NCI-H226 (cell line): ENCODE measurements around the gene NXN.
"Not testable (repeated sequence)": the region's sequence is repeated elsewhere in the genome, so short reads cannot be mapped to it uniquely, and the experiment has no call there.

Source experiments
- DNase-seq: peaks from one replicate; pipeline ENCODE4 v3.0.0-alpha.2; 2015

NXN gene

GRCh38 chr17:814371-814770 lies 165.2 kb downstream of the NXN start:
- DNase-seq = no peak

DNA sequence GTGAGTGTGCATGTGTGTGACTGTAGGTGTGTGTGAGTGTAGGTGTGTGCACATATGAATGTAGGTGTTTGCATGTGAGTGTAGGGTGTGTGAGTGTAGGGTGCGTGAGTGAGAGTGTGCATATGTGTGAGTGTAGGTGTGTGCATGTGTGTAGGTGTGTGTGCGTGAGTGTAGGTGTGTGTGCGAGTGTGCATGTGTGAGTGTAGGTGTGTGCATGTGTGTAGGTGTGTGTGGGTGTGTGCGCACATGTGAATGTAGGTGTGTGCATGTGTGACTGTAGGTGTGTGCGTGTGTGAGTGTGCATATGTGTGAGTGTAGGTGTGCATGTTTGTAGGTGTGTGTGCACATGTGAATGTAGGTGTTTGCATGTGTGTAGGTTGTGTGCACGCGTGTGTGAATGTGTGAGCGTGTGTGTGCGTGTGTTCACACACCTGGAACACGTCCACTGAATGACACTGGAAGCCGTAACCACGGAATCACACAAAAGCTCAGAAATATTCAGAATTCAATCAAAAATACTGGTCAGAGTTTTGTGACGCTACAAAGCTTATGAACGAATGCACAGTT lies 166.9 kb downstream of the NXN start:
- no peak for DNase-seq

DNA sequence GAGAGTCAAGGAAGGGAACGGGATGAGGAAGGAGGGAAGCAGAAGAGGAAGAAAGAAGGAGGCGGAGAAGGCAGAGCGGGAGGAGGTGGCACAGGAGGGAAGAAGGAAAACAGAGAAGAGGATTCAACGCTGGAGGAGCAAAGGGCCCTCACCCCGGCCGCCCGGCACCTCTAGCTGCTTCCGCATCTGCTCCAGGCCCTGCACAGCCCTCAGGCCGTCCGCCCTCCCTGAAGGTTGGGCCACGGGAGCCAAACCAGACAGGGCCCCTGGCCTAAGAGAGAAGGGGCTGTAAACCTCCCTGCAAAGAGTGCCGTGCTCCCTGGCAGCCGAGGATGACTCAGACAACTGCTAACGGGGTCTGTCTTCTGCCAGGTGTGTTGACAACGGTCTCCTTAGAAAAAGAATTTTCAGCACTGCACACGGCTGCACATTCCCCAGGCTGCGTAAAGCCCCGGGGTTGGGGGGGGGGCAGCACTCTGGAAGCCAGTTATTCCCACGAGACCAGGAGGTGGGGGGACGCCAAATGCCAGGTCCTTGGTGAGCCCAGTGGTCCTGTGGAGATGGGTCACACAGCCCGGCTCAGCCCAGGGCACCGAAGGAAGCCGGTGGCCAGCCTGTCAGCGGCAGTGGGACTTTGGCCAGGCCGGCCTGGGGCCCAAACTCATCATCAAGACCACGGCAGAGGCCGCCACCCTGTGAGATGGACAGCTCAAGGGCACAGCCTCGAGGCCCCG lies 168.4 kb downstream of the NXN start:
- no peak for DNase-seq

GRCh38 chr17:807523-808294 lies 171.9 kb downstream of the NXN start:
- DNase-seq = no peak

DNA sequence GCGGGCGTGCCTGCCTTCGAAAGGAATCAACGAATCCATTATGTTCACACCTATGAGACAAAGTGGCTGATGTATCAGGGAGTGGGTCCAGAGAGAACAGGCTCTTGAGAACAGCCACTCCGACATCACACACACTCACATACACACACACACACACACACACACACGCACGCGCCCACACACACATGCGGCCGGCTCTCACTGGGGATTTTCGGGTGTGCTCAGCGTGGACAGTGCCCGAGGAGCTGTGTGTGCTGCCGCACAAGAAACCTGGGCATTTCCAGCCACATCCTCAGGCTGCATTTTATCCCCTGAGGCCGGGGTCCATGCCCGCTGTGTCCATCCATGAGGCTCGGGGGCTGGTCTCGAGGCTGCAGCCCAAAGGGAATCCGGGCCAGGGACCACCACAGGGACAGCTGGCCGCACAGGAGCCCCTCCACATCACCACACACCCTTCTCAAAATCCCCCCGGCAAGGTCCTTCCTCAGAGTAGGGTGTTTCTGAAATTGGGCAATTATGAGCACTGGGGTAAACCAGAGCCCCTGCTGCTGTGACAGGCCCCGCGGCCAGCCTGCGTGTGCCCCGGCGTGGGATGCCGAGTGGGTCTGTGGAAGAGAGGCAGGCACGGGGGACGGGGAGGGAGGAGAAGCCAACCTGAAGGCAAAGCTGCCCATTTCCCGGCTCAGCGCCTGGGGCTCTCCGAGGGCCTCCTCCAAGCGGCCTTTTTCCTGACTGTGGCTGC lies 172.6 kb downstream of the NXN start:
- DNase-seq = no peak

DNA sequence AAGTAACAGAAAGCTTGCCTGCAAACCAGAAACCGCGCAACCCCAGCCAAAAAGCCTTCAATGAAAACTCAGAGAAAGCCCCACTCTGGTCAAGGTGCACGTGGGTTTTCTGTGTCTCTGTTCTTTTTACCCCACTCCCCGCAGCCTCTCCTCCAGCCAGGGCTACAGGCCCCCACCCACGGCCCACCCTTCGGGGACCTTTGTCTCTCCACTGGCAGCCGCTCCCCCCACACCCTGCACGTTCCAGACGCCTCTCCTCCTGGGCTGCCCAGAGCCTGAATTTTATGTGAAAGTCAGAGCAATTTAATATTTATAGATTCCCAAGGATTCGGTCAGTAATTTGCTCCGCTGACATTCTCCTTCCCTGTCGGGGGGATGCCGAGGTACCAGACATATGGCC lies 173.2 kb downstream of the NXN start:
- no peak for DNase-seq

GRCh38 chr17:805886-806285 lies 173.7 kb downstream of the NXN start:
- DNase-seq = not testable (repeated sequence)

DNA sequence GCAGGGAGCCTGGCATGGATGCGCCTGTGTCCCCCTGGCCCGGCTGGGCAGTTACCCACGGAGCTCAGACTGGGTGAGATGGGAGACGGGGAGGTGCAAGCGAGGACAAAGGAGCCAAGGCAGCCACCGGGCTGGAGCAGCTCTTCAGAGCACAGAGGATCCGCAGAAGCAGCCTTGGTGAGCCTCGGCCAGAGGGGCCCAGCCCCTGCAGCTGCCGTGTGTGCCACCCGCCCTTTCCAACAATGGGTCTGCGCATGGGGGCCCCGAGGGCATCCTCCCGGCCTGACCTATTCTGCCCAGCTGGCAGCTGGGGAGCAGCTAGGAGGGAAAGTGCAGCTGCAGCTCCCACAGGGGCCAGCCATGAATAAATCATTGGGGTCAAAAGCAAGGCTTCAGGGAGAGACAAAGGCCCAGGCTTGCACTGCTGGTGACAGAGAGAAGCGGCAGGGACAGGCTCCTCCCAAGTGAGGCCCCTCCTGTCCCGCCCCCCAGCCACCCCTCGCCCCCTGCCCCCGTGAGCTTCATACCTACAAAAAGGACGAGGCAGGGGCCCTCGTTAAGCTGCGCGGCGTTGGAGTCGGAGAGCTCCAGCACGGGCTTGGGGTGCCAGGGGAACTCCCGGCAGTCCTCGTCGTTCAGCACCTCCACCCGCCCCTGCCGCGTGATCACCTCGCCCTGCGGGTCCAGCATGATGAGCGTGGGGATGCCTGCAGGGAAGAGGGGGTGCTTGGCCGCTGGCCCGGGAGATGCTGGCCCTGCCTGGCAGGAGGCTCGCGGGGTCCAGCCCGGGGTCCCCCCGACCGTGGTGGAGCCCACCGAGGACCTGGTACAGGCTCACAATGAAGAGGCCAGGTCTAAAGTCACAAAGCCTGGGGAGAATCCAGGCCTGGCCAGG lies 174.8 kb downstream of the NXN start:
- no peak for DNase-seq

DNA sequence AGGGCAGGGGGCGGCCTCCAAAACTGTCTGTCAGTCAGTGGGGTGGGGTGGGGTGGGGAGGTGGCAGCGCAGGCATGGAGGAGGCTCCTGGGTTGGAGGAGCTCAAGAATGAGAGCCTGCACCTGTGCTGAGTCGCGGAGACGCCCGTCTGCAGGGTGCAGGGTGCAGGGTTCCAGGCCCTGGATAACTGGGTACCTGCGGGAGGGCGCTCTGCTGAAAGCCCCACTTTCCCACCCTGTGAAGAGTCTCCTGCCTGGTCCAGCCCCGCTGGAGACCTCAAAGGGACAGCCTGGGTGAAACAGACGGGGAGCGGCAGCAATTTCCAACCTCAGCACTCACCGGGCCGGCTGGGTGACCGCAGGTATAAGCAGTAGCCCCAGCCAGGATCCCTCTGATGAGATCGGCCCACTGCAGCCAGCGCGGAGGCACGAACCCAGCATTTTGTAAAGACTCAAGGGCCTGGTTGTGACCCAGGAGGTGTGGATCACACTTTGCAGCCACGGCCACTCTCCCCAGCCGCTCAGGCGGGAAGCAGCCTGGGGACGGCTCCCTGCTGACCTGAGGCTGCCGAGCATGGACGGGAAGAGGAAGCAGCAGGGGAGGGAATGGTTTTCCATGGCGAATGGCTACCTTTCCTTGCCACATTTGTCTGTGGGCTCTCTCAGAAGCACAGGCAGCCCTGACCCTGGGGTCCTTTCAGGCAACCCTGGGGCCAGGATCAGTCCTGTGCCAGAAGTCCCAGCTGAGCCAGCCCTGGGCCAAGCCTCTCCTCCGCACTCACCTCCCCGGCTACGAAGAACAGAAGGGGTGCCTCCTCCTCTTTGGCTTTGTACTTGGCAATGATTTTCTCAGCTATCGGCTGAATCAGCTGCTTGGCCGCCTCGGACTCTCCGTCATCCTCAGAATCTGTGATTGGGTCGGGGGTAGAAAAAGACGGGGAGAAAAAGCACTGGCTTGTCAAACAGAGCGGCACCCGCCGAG lies 176.4 kb downstream of the NXN start:
- DNase-seq = no peak

DNA sequence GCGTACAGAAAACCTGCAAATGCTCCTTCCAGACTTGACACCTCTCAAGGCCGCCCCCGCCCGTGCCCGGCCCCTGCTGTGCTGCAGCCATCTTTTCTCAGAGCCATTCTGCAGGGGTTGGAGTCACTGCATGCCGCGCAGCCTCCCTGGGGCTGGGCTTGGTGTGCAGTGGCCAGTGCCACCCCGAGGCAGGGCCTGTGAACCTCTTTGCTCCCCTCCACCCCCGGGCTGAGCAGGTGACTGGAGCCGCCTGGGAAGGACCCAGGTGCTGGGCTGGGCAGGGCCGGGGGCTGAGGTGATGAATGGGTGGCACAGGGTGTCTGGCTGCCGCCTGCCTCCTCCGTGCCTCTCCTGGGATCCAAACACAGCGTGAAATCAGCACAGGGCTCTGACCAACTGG lies 177.1 kb downstream of the NXN start:
- DNase-seq = no peak

- no peak for DNase-seq
These were observed 177.9 kb downstream of the NXN start for GRCh38 chr17:801660-802059.

DNA sequence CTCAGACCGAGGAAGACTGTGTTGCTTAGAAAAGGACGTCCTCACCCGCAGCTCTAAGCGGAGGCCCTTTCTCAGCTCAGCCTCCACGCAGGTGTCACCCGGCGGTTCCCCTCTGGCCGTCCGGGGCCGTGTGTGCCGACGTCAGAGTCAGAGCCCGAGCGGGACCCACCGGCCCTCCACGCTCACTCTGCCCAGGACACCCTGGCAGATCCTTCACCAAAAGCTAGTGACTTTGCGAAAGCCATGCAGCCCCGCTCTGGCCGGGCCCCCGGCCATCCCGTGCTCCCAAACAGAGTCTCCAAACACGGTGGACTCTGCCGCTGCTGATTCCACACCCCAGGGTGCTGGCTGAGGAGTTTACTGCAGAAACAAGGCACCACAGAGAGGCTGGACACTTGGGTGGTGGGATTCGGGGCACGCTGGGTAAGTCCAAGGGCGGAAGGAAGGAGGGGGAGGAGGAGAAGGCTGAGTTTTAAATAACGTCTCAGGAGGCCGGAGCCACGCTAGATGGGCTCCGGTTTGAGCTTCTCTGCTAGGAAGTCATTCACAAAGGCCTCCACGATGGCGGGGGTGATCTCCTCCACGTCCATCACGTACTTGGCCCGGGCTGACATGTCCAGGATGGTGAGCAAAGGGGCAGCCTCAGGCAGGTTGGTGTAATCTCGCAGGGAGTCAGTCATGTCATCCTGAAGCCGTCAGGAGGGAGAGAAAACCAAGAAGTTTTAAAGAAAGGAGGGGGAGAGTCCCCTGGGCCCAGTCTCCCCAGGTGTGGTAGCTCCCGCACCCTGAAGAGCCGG lies 178.9 kb downstream of the NXN start:
- no peak for DNase-seq

GRCh38 chr17:799261-799660 lies 180.3 kb downstream of the NXN start:
- no peak for DNase-seq

GRCh38 chr17:798246-798645 lies 181.3 kb downstream of the NXN start:
- DNase-seq = no peak

- no peak for DNase-seq
These were observed 182.2 kb downstream of the NXN start for GRCh38 chr17:797236-797840.

- no peak for DNase-seq
These were observed 183.0 kb downstream of the NXN start for GRCh38 chr17:796609-797008.

DNA sequence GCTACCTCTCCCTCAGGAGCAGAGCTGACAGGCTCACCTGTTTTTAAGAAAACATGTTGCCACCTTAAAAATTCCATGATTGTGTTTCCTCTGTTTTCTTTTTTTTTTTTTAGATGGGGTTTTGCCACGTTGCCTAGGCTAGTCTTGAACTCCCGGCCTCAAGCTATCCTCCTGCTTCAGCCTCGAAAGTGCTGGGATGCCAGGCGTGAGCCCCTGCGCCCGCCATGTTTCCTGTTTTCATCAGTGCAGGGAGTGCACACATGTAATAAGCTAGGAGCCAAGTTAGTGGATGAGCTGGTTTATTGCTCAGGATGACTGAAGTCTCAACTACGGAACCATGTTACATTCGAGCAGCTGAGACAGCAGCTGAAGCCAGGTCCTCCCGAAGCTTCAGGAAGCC lies 183.9 kb downstream of the NXN start:
- DNase-seq = no peak

DNA sequence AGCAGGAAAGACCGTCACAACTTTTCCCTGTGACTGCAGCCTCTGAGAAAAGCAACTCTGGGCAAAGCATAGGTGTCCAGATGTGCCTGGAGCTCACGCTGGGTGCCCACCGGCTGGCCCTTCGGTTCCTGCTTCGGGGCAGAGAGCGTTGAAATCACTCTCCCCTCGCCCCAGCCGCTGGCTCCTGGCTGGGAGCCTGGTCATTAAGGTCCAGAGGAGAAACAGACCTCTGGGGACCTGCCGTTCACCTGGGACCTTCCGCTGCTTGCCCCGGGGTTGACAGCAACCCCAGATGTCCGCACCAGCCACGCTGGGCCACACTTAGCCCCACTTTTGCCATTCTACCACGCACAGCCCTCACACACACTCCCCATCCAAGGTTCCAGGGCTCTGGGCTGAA lies 184.3 kb downstream of the NXN start:
- no peak for DNase-seq

GRCh38 chr17:794876-795275 lies 184.7 kb downstream of the NXN start:
- DNase-seq = no peak

DNA sequence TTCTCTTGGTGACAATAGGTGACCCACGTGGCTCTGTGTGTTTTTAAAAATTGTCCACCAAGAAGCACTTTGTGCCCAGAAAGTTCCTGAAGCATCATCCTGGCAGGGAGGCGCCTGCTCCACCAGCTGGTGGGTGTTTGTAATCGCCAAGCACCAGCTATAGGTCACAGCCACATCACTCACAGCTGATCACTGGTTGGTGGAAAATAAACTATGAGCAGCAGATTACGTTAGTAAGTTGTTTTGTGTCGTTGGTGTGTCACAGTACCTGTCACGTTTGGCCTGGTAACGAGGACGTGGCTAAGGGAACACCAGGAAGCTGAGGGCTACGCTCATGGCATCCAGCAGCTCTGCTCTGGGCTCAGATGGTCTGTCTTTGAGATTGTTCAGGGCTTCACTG lies 187.3 kb downstream of the NXN start:
- DNase-seq = no peak
